ENCODE results near the gene TMEM202.
"Not testable (repeated sequence)": the region's sequence is repeated elsewhere in the genome, so short reads cannot be mapped to it uniquely, and the experiment has no call there.

The TMEM202 gene

GRCh38 chr15:72397796-72398588 is at the start of gene TMEM202:
TSS of gene TMEM202 (plus strand) at chr15:72398305. CDS start at chr15:72398327, 22 bp downstream.
- DNase-seq, result no peak

GRCh38 chr15:72353266-72353665 is 44.8 kb upstream of the TMEM202 start:
- DNase-seq, result no peak

- no peak for DNase-seq
These were observed 43.6 kb upstream of the TMEM202 start for GRCh38 chr15:72354496-72354895.

DNA sequence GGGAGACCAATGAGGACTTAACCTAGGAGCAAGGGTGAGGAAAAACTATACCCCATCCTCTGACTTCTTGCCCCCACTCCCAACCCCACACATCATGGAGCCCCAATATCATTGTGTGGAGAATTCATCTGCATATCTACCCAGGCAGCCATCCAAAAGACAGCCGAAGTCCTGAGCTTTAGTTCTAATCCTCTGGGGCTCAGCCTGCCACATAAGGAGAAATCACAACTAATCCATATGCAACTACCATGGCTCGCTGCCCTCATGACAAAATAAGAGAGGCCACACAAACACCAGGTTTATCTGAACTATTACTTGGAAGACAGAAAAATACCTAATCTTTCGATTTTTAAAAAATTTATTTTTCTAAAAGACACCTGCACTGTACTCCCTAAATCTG is 40.0 kb upstream of the TMEM202 start:
- no peak for DNase-seq

- DNase-seq, result peak; percentile 91
These were observed 39.4 kb upstream of the TMEM202 start for GRCh38 chr15:72358650-72359171.

DNA sequence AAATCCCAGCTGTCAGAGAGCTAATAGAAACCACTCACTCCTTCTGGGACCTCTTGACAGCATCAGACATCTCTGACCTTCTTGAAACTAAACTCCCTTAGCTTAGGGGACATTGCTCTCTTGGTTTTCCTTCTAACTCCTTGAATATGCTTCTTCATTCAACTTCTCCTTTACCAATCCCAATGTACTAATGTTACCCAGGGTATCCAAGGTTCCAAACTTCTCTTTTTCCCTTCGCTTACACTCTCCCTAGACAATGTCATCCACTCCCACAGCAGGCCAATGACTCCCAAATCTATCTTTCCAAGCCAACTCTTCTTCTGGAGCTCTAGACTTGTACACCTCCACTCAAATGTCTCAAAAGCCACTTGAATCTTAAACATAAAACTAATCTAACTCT is 36.9 kb upstream of the TMEM202 start:
- DNase-seq, result no peak

- DNase-seq, result no peak
These were observed 32.3 kb upstream of the TMEM202 start for GRCh38 chr15:72365844-72366243.

DNA sequence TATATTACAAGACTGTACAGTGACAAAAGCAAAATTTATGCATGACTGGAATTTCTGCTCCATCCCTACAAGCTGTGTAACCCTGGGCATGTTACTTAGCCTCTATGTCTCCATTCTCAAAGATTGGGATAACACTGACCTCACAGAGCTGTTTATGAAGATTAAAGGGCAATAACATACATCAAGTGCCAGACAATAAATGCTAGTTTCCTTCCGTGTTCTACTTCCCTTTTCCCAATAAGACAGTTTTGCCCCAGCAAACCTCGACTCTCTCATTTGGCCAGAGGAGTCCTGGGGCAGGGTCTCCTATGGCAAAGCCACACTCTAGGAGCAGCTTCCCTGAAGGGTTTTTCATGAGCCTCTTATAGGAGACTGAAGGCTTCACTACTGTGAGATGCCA is 29.8 kb upstream of the TMEM202 start:
- DNase-seq, result no peak

GRCh38 chr15:72368899-72369298 is 29.2 kb upstream of the TMEM202 start:
- DNase-seq, result no peak

DNA sequence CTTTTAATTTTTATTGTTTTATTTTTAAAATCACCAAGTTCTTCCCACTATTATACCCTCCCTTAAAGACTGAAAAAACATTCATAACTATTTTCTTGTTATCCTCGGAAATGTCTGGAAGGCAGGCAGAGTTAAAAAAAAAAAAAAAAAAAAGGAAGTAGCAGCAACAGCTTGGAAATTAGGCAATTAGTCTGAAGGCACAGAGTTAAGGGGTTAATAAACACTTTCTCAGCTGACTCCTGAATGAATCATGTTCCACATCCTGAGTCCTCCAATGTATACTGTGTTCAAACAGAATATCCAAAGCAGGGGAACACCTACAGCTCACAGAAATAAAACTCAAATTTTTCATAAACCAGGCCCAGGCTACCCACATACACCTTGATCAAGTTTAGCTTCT is 28.1 kb upstream of the TMEM202 start:
- peak; percentile 20 for DNase-seq

DNA sequence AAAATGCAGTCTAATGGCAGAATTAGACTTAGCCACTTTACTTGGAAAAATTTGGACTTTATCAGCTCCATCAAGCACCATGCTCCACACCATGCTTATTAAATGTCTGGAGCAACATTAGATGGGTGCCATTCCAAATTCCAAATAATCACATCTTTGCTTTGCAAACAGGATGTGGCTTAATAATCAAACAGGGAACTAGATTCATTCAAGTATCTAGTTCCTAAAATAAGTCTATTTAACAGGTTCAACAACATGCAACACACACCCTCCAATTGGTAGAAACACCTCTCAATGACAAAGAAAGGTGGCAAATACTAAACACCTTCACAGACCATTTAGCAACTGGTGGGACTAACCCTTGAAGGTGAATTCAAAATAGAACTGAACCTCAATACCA is 25.7 kb upstream of the TMEM202 start:
- DNase-seq, result no peak

DNA sequence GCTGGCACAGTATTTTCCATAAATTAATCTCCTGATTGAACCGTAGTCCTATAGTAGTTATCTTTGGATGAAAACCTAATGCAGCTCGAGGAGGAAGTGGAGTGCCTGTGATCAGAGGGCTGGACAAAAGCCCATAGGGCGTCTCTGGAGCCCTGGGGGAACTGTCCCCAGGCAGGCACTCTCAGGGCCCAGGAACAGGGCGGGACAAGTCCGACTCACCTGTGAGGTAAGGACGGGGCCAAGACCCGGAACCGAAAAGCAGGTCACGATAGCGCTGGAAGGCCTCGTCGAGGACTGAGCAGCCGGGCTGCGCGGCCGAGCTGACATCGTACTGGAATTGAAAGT is 22.6 kb upstream of the TMEM202 start:
- DNase-seq, result no peak

GRCh38 chr15:72375846-72376581 is 22.1 kb upstream of the TMEM202 start, which contains the start of gene HEXA:
TSS of gene HEXA (minus strand) at chr15:72376014. CDS start at chr15:72375972, 42 bp downstream.
- DNase-seq, result peak; percentile 98

- DNase-seq, result no peak
These were observed 20.8 kb upstream of the TMEM202 start for GRCh38 chr15:72377331-72377730.

- DNase-seq, result not testable (repeated sequence)
These were observed 19.0 kb upstream of the TMEM202 start for GRCh38 chr15:72379106-72379505.

DNA sequence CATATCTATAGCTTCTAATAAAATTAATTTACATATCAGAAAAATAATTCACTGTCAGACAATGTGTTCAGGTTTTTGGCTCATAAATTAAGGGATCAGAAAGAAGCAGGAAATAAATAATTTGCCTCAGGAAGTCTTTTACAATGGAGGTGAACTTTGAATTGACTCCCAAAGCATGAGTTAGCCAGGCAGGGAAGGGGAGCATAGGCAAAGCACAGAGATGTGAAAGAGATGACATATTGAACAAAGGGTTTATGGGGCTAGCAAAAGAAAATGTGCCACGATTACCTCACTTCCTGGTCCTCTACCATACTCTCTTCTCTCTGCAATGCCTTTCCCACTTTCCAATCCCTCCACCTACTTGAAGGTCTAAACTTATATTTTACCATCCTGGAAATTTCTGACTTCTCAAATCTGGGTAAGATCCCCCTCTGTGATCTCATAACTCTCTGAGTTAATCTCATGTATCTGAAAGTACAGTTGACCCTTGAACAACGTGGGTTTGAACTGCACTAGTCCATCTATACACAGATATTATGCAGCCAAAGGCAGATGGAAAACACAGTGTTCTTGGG is 18.2 kb upstream of the TMEM202 start:
- DNase-seq, result no peak

- no peak for DNase-seq
These were observed 17.4 kb upstream of the TMEM202 start for GRCh38 chr15:72380743-72381142.

- no peak for DNase-seq
These were observed 16.0 kb upstream of the TMEM202 start for GRCh38 chr15:72382146-72382545.

DNA sequence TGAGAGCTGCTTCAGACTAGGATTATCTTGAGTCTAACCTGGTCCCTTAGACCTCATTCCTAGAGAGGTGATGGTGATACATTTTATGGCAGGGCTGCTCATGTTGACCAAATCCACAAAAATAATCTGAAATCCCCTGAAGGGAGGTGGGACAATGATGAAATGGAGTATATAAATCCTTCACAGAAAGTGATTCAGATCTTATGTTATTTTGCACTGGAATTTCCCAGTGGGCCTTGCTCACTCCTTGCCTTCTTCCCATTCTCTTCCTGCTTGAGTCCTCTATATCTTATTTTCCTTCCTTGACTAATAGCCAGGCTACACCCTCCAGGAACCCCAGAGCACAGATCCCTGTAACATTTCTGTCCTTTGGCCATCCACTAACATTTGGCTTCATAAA is 10.4 kb upstream of the TMEM202 start:
- DNase-seq, result peak; percentile 21

DNA sequence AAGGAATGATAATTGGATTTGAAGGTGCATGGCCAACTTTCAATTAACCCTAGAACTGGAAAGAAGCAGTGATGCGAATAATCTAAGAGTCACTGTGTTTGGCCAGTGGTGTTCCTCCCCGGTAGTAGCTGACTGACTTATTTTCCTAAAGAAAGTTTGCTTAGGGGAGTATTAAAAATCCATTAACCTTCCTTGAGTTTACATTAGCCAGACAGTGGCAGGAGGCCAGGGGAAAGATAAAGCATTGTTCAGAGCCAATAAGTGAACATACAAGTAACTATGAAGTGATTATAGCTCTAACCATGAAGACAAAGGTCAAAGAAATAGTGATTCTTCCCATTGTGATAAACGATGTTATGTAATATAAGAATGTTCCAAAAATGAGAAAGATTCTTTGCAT is 8.9 kb upstream of the TMEM202 start:
- DNase-seq, result peak; percentile 63

DNA sequence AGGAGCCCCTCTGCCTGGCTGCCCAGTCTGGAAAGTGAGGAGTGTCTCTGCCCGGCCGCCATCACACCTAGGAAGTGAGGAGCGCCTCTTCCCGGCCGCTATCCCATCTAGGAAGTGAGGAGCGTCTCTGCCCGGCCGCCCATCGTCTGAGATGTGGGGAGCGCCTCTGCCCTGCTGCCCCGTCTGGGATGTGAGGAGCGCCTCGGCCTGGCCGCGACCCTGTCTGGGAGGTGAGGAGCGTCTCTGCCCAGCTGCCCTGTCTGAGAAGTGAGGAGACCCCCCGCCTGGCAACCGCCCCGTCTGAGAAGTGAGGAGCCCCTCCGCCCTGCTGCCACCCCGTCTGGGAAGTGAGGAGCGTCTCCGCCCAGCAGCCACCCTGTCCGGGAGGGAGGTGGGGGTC is 1.8 kb upstream of the TMEM202 start:
- not testable (repeated sequence) for DNase-seq

GRCh38 chr15:72398648-72399047 is 543 bp downstream of the TMEM202 start:
- DNase-seq, result no peak

- no peak for DNase-seq
These were observed 4.6 kb downstream of the TMEM202 start for GRCh38 chr15:72402726-72403125.

DNA sequence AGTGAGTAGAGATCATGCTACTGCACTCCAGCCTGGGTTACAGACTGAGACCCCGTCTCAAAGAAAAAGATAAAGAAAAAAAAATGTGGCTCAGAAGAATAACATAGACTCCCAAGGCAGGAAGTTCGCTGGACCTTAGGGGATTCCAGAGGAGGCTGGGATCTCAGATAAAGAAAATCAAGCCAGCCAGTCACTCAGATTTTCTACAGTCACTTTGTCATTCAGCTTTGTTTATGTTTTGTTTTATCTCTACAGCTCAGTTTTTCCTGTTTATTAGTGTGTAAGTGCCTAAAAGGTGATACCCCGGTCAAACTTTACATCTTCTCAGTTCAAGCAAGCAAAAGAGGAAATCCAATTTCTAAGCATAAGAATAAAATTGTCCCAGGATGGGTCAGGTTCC is 6.3 kb downstream of the TMEM202 start:
- DNase-seq, result no peak
